Common myeloid progenitor, CD34-positive (primary cell): ENCODE measurements around the gene UBE4A.

ENCODE experiments used
- CTCF ChIA-PET: fragments of 350-600 bp; sonication (Branson Sonifier 250); formaldehyde crosslinking; loops from one replicate; lab custom pipeline; 2021; ENCODE audit warnings: antibody characterized with exemption; lab: Charles Lee
- POLR2A ChIA-PET: fragments of 350-600 bp; sonication (Branson Sonifier 250); formaldehyde crosslinking; loops from one replicate; lab custom pipeline; 2021; ENCODE audit warnings: antibody characterized with exemption; lab: Charles Lee
- DNase-seq, 3 donors: peaks; one replicate each; pipeline versions ENCODE4 v3.0.0 to v3.0.0-alpha.2; 2013
- H3K27ac ChIP-seq, 2 experiments: 1 replicate in 1 of 2; 2 replicates in 1 of 2; pipeline ENCODE4 v1.7.0; 2013; ENCODE audit warnings: inconsistent platforms in 2 of 2, low read length in 2 of 2, mild to moderate bottlenecking in 2 of 2, low read depth in 1 of 2, moderate library complexity in 1 of 2; ENCODE audit not compliant: severe bottlenecking in 2 of 2, insufficient read depth in 1 of 2, poor library complexity in 1 of 2
- H3K27me3 ChIP-seq, 5 experiments: replicated peaks in 2 of 5; 1 replicate in 3 of 5; 2 replicates in 2 of 5; pipeline versions ENCODE4 v1.6.1 to v1.7.0; 2013; ENCODE audit warnings: low read length in 4 of 5, mild to moderate bottlenecking in 2 of 5, moderate library complexity in 2 of 5, inconsistent platforms in 1 of 5; ENCODE audit not compliant: insufficient read depth in 5 of 5, control insufficient read depth in 4 of 5
- H3K36me3 ChIP-seq, 4 experiments: 1 replicate in 2 of 4; 2 replicates in 2 of 4; pipeline versions ENCODE4 v1.6.1 to v1.7.0; 2013; ENCODE audit warnings: low read length in 3 of 4, control low read depth in 1 of 4, mild to moderate bottlenecking in 1 of 4; ENCODE audit not compliant: control insufficient read depth in 4 of 4, insufficient read depth in 4 of 4
- H3K4me1 ChIP-seq, 4 experiments: 1 replicate in 3 of 4; 2 replicates in 1 of 4; pipeline versions ENCODE4 v1.6.1 to v1.7.1; 2013; ENCODE audit warnings: low read length in 3 of 4, mild to moderate bottlenecking in 3 of 4, control low read depth in 1 of 4, inconsistent platforms in 1 of 4, moderate library complexity in 1 of 4; ENCODE audit not compliant: control insufficient read depth in 4 of 4, insufficient read depth in 4 of 4; ENCODE audit errors: control extremely low read depth in 1 of 4
- H3K4me3 ChIP-seq, 7 experiments: 1 replicate in 4 of 7; 2 replicates in 3 of 7; pipeline versions ENCODE4 v1.5.1 to v1.7.0; 2013; ENCODE audit warnings: mild to moderate bottlenecking in 7 of 7, low read length in 6 of 7, moderate library complexity in 6 of 7, inconsistent platforms in 2 of 7, low read depth in 2 of 7, control low read depth in 1 of 7; ENCODE audit not compliant: insufficient read depth in 4 of 7, control insufficient read depth in 1 of 7; ENCODE audit errors: extremely low read depth in 1 of 7
- H3K9me3 ChIP-seq, 5 experiments: 1 replicate in 4 of 5; 2 replicates in 1 of 5; pipeline versions ENCODE4 v1.6.1 to v1.7.1; 2013; ENCODE audit warnings: low read length in 4 of 5, mild to moderate bottlenecking in 2 of 5, inconsistent platforms in 1 of 5, low read depth in 1 of 5, moderate library complexity in 1 of 5; ENCODE audit not compliant: control insufficient read depth in 4 of 5, insufficient read depth in 2 of 5; ENCODE audit errors: control extremely low read depth in 1 of 5
- WGBS: methylation state at CpG from one replicate; pipeline ENCODE4 v1.1.5; 2013; ENCODE audit not compliant: insufficient coverage; 5-methylcytosine and 5-hydroxymethylcytosine counted together

Gene UBE4A

GRCh38 chr11:118434553-118435289 is 75.3 kb downstream of the UBE4A start:
- Histone ChIP-seq H3K27me3 (no peaks in the 10 kb centered on the region), H3K4me1 (peaks cover 18 to 46% (median 42%) of the 10 kb centered on the region in 4 experiments), H3K27ac (peak overlapping the region; percentile 7 to 77), H3K36me3 (peaks cover 0 to 2% (median 0%) of the 10 kb centered on the region in 4 experiments), H3K9me3 (no peaks in the 10 kb centered on the region), H3K4me3 (peak overlapping the region; percentile 56 to 97 (median 83))
- ChIA-PET CTCF (interaction anchor here (1.2 to 2.1 kb wide), 5 partner anchors 20 to 54 kb away, joined by 4 to 9 read pairs (median 7); no protein-coding TSS in a partner anchor), POLR2A (interaction anchor here (1.6 to 1.9 kb wide), 2 partner anchors 8 to 19 kb away, joined by 4 to 12 read pairs; no protein-coding TSS in a partner anchor)
- WGBS, result under 1% methylated on average over 33 of the region's 39 CpGs
- peak; percentile 63 to 80 (median 67) for DNase-seq

- H3K4me3 ChIP-seq, result peak overlapping the region; percentile 56 to 97 (median 83)
- WGBS, result 0% methylated on average over 26 of the region's 34 CpGs
- ChIA-PET POLR2A (interaction anchor here (1.6 to 1.9 kb wide), 2 partner anchors 9 to 20 kb away, joined by 4 to 12 read pairs; no protein-coding TSS in a partner anchor), CTCF (interaction anchor here (0.6 to 2.1 kb wide), 7 partner anchors 20 to 291 kb away, joined by 3 to 9 read pairs (median 4); no protein-coding TSS in a partner anchor)
- H3K27me3 ChIP-seq, result no peaks in the 10 kb centered on the region
- H3K27ac ChIP-seq, result peak overlapping the region; percentile 7 to 77
- H3K4me1 ChIP-seq, result peaks cover 24 to 53% (median 49%) of the 10 kb centered on the region in 4 experiments
- peaks cover 0 to 3% (median 0%) of the 10 kb centered on the region in 4 experiments for H3K36me3 ChIP-seq
- DNase-seq, result peak; percentile 66 to 88 (median 81)
- H3K9me3 ChIP-seq, result no peaks in the 10 kb centered on the region
Observed at GRCh38 chr11:118435290-118435892, 76.0 kb downstream of the UBE4A start.

- Histone ChIP-seq H3K36me3 (peaks cover 0 to 3% (median 0%) of the 10 kb centered on the region in 4 experiments), H3K4me1 (peaks cover 28 to 60% (median 55%) of the 10 kb centered on the region in 4 experiments), H3K9me3 (no peaks in the 10 kb centered on the region), H3K27ac (peak within 1 kb of the TSS; percentile 81 to 90), H3K27me3 (no peaks in the 10 kb centered on the region), H3K4me3 (peak within 1 kb of the TSS; percentile 81 to 97 (median 90))
- WGBS, result 0% methylated on average over 67 of the region's 83 CpGs
- DNase-seq, result peak; percentile 96 to 97 (median 97)
- CTCF ChIA-PET, result interaction anchor here (0.6 to 2.1 kb wide), 7 partner anchors 21 to 292 kb away, joined by 3 to 9 read pairs (median 4); no protein-coding TSS in a partner anchor
- POLR2A ChIA-PET, result interaction anchor here (0.6 to 1.9 kb wide), 3 partner anchors 9 to 21 kb away, joined by 4 to 12 read pairs (median 4); no protein-coding TSS in a partner anchor
Observed at GRCh38 chr11:118435893-118436624, 76.7 kb downstream of the UBE4A start, which contains the start of gene KMT2A. KMT2A (plus strand) TSS chr11:118436492; CDS start chr11:118436513, 21 bp downstream.

- H3K36me3 ChIP-seq, result peaks cover 0 to 4% (median 0%) of the 10 kb centered on the region in 4 experiments
- H3K4me1 ChIP-seq, result peaks cover 30 to 65% (median 57%) of the 10 kb centered on the region in 4 experiments
- CTCF ChIA-PET, result interaction anchor here (2.1 kb wide), 1 partner anchor 22 kb away, joined by 7 read pairs; no protein-coding TSS in a partner anchor
- WGBS, result 0% methylated on average over 20 of the region's 55 CpGs
- H3K27ac ChIP-seq, result peak overlapping the region; percentile 81 to 90
- peak overlapping the region; percentile 81 to 97 (median 90) for H3K4me3 ChIP-seq
- H3K27me3 ChIP-seq, result no peaks in the 10 kb centered on the region
- peak in 2 of 3 donors; percentile 55 to 65 for DNase-seq
- H3K9me3 ChIP-seq, result no peaks in the 10 kb centered on the region
- POLR2A ChIA-PET, result interaction anchor here (0.6 to 1.9 kb wide), 3 partner anchors 10 to 21 kb away, joined by 4 to 12 read pairs (median 4); no protein-coding TSS in a partner anchor
Observed at GRCh38 chr11:118436639-118437207, 77.3 kb downstream of the UBE4A start.

GRCh38 chr11:118437208-118438125 is 78.1 kb downstream of the UBE4A start:
- H3K9me3 ChIP-seq, result no peaks in the 10 kb centered on the region
- CTCF ChIA-PET, result interaction anchor here (0.8 to 1.7 kb wide), 4 partner anchors 10 to 52 kb away, joined by 4 to 6 read pairs (median 4); no protein-coding TSS in a partner anchor
- peaks cover 32 to 72% (median 58%) of the 10 kb centered on the region in 4 experiments for H3K4me1 ChIP-seq
- H3K4me3 ChIP-seq, result peak overlapping the region; percentile 81 to 97 (median 90)
- 0% methylated on average over 15 of the region's 28 CpGs for WGBS
- DNase-seq, result peak in 2 of 3 donors; percentile 57 to 71
- peaks cover 0 to 10% (median 0%) of the 10 kb centered on the region in 4 experiments for H3K36me3 ChIP-seq
- peak overlapping the region; percentile 81 to 90 for H3K27ac ChIP-seq
- POLR2A ChIA-PET, result interaction anchor here (0.6 kb wide), 1 partner anchor 46 kb away, joined by 5 read pairs; no protein-coding TSS in a partner anchor
- H3K27me3 ChIP-seq, result no peaks in the 10 kb centered on the region
